Bronchial epithelial cell (primary cell): ENCODE results near the gene GFRAL. TPM values are rescaled to one million over a fixed set of nuclear protein-coding genes. Genes with fewer than 3 reads are reported as not detected.

Experiments
- DNase-seq: peaks from one replicate; pipeline ENCODE4 v3.0.0-alpha.2; 2010; ENCODE audit warnings: low read depth
- FAIRE-seq: peaks from 2 replicates; lab custom pipeline; 2011; peaks lifted over from hg19 to GRCh38; lab: Jason Lieb, UNC
- H3K27me3 ChIP-seq: 2 replicates; pipeline ENCODE4 v1.5.1; 2011; ENCODE audit warnings: low read length; ENCODE audit not compliant: control insufficient read depth, insufficient read depth
- H3K36me3 ChIP-seq: 2 replicates; pipeline ENCODE4 v1.5.1; 2011; ENCODE audit warnings: low read length; ENCODE audit not compliant: control insufficient read depth, insufficient read depth
- H3K4me3 ChIP-seq: 2 replicates; pipeline ENCODE4 v1.5.1; 2011; ENCODE audit warnings: mild to moderate bottlenecking, low read depth, low read length, control low read depth
- CTCF ChIP-seq: IDR thresholded peaks from 2 replicates; pipeline ENCODE4 v1.5.1; 2011; ENCODE audit warnings: mild to moderate bottlenecking, moderate library complexity, low read length, control low read depth, inconsistent platforms; ENCODE audit not compliant: insufficient read depth, severe bottlenecking
- total RNA-seq: library from RNA; depleted of rRNA; stranded (reverse); fragments of >200 nt; gene quantifications from 2 replicates; pipeline ENCODE4 v1.2.1, GENCODE V29; 2014

The GFRAL gene
- total RNA-seq, 1 donor from 2014 or later, result not detected

GRCh38 chr6:55448451-55448850 is 121.2 kb downstream of the GFRAL start:
- no peak overlapping the region for H3K4me3 ChIP-seq
- no peaks in the 10 kb centered on the region for H3K27me3 ChIP-seq
- DNase-seq (no peak), FAIRE-seq (no peak)
- no peaks in the 10 kb centered on the region for H3K36me3 ChIP-seq
- no peak for TF ChIP-seq CTCF

GRCh38 chr6:55449225-55449624 is 122.0 kb downstream of the GFRAL start:
- Histone ChIP-seq H3K27me3 (no peaks in the 10 kb centered on the region), H3K36me3 (no peaks in the 10 kb centered on the region), H3K4me3 (no peak overlapping the region)
- DNase-seq, result no peak
- no peak for TF ChIP-seq CTCF
- FAIRE-seq, result no peak

- no peak for DNase-seq
- no peak for TF ChIP-seq CTCF
Observed at GRCh38 chr6:55450005-55450404, 122.7 kb downstream of the GFRAL start.

More at GRCh38 chr6:55450005-55450404, 122.7 kb downstream of the GFRAL start:
- Histone ChIP-seq H3K36me3 (no peaks in the 10 kb centered on the region), H3K27me3 (no peaks in the 10 kb centered on the region), H3K4me3 (no peak overlapping the region)
- FAIRE-seq, result no peak

Other genes starting within 250 kb of the GFRAL start
- not detected in 2 replicates for gene HCRTR2, start 153.0 kb upstream of the GFRAL start, total RNA-seq